Mucosa of descending colon (tissue), 3 donors: Measurements from ENCODE around the gene SPPL2C. TPM values are rescaled to one million over a fixed set of nuclear protein-coding genes. Genes with fewer than 3 reads are reported as not detected.

Experiments used
- ATAC-seq: fragments of 200-7000 bp; cut with Tn5 transposase; one replicate; pipeline ENCODE4 v1.9.1; 2020; ENCODE audit warnings: mild to moderate bottlenecking, moderate library complexity
- DNase-seq, 3 donors: peaks; one replicate each; pipeline ENCODE4 v3.0.0-alpha.2; 2020
- H3K36me3 ChIP-seq: fragments of 200-600 bp; one replicate; pipeline ENCODE4 v1.8.0; 2021; ENCODE audit warnings: low read depth, mild to moderate bottlenecking
- H3K4me1 ChIP-seq: fragments of 200-600 bp; one replicate; pipeline ENCODE4 v1.8.0; 2021; ENCODE audit warnings: low read depth, mild to moderate bottlenecking
- H3K4me3 ChIP-seq: fragments of 200-600 bp; one replicate; pipeline ENCODE4 v1.8.0; 2021; ENCODE audit warnings: mild to moderate bottlenecking
- H3K9me3 ChIP-seq: fragments of 200-600 bp; one replicate; pipeline ENCODE4 v1.8.0; 2021; ENCODE audit warnings: mild to moderate bottlenecking
- intact Hi-C, 2 donors: fragments of 100-400 bp; cut with DNase I in 1 of 2; cut with micrococcal nuclease in 1 of 2; formaldehyde crosslinking; loops; one replicate each; pipeline versions ENCODE4 v1.11.0 to v1.11.1; 2022; cut with DNase I, micrococcal nuclease
- total RNA-seq, 3 donors: library from RNA; stranded (reverse); fragmentation: NEBNext Ultra II Directional in 2 of 3; extraction: Animal tissue kit (Norgen Biotek cat#: 25700) in 2 of 3; gene quantifications; one replicate each; pipeline versions ENCODE4 v1.2.1 to v1.2.4, GENCODE V29; 2021 to 2023
- TF ChIP-seq, protein P1 (sequence below): fragments of 200-600 bp; IDR thresholded peaks from one replicate; pipeline ENCODE4 v1.8.0; 2022; ENCODE audit warnings: antibody characterized with exemption, mild to moderate bottlenecking
- donor health status: DM: no; HTN: no; CAD: no; lungs with moderate emphysema.
- donor health status: DM: no; HTN: no; CAD: no.
- donor health status: DM: no; HTN: yes; CAD: no.

SPPL2C gene
- total RNA-seq, 3 donors from 2014 or later: not detected

DNA sequence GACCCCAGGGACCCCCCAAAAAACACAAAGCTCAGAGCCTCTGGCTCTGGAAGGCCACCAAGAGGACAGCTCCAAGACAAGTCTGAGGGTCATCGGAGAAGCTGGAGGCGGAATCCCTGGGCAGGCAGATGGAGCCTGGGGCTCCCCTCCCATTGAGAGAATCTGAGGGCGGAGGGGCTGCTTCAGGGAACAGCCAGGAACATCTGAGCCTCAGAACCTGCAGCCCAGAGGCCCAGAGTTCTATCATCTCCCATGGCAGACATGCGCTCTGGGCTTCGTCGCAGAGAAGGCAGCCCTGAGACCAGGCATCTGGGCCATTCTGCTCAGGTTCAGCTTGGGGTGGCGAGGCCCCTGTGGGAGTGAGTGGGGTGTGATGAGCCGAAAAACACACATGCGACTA, 7.1 kb upstream of the SPPL2C start:
- intact Hi-C loops: no loop called here

DNA sequence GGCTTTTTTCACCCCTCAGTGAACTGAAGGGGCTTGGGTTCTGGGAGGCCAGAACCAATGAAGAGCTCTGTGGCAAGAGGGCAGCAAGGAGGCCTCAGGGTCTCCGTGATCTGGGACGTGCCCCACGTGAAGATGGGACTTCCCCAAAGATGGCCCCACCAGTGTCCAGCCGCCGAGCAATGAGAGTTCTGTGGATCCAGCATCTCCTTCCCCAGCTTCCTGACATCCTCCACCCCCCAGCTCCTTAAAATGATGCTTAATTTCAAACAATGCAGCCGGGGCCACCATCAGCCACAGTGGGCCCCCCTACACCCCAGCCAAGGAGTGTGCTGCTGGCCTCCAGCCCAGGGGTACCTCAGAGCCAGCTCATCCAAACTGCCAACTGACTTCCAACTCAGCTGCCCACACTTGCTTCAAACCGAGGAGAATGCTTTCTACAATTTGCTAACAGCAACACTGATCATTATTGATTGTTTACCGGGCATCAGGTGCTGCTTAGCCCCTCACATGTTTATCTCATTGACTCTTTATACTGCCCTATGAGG, 5.9 kb upstream of the SPPL2C start:
- no peaks in the 10 kb centered on the region for H3K4me1 ChIP-seq
- TF ChIP-seq, protein P1, sequence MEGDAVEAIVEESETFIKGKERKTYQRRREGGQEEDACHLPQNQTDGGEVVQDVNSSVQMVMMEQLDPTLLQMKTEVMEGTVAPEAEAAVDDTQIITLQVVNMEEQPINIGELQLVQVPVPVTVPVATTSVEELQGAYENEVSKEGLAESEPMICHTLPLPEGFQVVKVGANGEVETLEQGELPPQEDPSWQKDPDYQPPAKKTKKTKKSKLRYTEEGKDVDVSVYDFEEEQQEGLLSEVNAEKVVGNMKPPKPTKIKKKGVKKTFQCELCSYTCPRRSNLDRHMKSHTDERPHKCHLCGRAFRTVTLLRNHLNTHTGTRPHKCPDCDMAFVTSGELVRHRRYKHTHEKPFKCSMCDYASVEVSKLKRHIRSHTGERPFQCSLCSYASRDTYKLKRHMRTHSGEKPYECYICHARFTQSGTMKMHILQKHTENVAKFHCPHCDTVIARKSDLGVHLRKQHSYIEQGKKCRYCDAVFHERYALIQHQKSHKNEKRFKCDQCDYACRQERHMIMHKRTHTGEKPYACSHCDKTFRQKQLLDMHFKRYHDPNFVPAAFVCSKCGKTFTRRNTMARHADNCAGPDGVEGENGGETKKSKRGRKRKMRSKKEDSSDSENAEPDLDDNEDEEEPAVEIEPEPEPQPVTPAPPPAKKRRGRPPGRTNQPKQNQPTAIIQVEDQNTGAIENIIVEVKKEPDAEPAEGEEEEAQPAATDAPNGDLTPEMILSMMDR: no peak
- ATAC-seq (no peak), DNase-seq (no peak)
- H3K36me3 ChIP-seq: no peaks in the 10 kb centered on the region
- intact Hi-C loops: no loop called here
- no peaks in the 10 kb centered on the region for H3K9me3 ChIP-seq
- no peak overlapping the region for H3K4me3 ChIP-seq

More for the DNA sequence above, 7.1 kb upstream of the SPPL2C start:
- DNase-seq (no peak), ATAC-seq (no peak)
- Histone ChIP-seq H3K9me3 (no peaks in the 10 kb centered on the region), H3K4me3 (no peak overlapping the region), H3K4me1 (no peaks in the 10 kb centered on the region), H3K36me3 (no peaks in the 10 kb centered on the region)
- TF ChIP-seq, protein P1: no peak

DNA sequence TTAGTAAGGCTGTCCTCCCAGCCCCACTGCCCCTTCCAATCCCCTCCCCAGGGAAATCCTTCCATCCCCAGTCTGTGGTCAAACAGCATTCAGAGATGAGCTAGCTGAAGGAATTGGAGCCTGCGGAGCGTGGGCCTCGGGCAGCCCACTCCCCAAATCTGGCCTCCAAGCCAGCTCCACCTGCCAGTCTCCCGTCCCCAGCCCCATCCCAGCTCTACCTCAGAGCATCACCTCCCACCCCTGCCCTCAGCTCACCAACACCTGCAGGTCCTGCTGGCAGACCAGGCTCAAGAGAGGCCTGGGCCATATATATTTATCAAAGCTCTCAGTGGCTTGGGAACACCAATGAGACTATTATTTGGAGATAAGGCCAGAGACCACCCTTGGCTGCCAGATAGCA, 5.2 kb upstream of the SPPL2C start:
- no peak for ATAC-seq

GRCh38 chr17:45841186-45841585, 3.5 kb upstream of the SPPL2C start:
- H3K4me3 ChIP-seq: no peak overlapping the region
- H3K36me3 ChIP-seq: no peaks in the 10 kb centered on the region
- ATAC-seq: no peak
- intact Hi-C loops: no loop called here
- no peaks in the 10 kb centered on the region for H3K9me3 ChIP-seq
- no peaks in the 10 kb centered on the region for H3K4me1 ChIP-seq
- DNase-seq: peak in 1 of 3 donors; percentile 1
- TF ChIP-seq, protein P1: no peak

More for the DNA sequence above, 5.2 kb upstream of the SPPL2C start:
- Histone ChIP-seq H3K4me3 (no peak overlapping the region), H3K36me3 (no peaks in the 10 kb centered on the region), H3K4me1 (no peaks in the 10 kb centered on the region), H3K9me3 (no peaks in the 10 kb centered on the region)
- TF ChIP-seq, protein P1: no peak
- DNase-seq: no peak
- intact Hi-C loops: no loop called here

DNA sequence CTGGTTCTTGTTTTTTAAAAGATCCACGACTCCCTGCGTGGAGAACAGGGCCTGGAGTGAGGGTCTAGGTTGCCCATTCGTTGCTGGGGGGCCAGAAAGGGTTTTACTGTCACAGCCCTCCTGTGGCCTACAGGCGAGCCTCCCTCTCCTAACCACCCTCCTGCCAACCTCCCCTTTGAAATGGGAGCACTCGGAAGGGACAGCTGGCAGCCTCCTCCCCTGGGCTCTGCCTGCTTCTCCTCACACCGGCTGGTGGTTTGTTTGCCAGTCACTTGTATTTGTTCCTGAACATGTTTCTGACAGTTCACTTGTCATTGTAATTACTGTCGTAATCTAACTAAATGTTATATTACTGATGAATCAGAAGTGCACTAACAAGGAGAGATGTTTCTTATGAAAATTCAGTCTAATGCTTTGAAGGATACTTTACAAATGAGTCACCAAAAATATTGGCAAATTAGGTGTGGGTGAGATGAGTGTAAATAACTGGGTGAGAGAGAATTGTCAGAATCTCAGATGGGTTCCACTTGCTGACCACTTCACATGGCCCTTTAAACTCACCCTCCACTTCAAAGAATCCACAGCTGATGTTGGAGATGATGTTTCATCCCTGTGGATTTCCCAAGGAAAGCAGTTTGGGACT, 2.7 kb upstream of the SPPL2C start:
- no peak for DNase-seq
- intact Hi-C loops: no loop called here
- Histone ChIP-seq H3K4me1 (no peaks in the 10 kb centered on the region), H3K36me3 (no peaks in the 10 kb centered on the region), H3K9me3 (no peaks in the 10 kb centered on the region), H3K4me3 (no peak overlapping the region)
- no peak for ATAC-seq
- TF ChIP-seq, protein P1: no peak
